H9 (cell line): ENCODE results near the gene IL1RAPL2. TPM values are rescaled to one million over a fixed set of nuclear protein-coding genes. Genes with fewer than 3 reads are reported as not detected.

Experiments
- DNase-seq: peaks from one replicate; pipeline ENCODE4 v3.0.0-alpha.2; 2017
- H2AFZ ChIP-seq: one replicate; pipeline ENCODE4 v1.6.1; 2013; ENCODE audit warnings: mild to moderate bottlenecking, low read length, control low read depth, moderate library complexity
- H2AK5ac ChIP-seq: 2 replicates; pipeline ENCODE4 v1.6.1; 2013; ENCODE audit warnings: low read length, control low read depth, mixed read lengths; ENCODE audit not compliant: insufficient read length
- H2BK120ac ChIP-seq: one replicate; pipeline ENCODE4 v1.6.1; 2013; ENCODE audit warnings: low read depth, mild to moderate bottlenecking, low read length, control low read depth, inconsistent platforms; ENCODE audit not compliant: poor library complexity, severe bottlenecking
- H2BK12ac ChIP-seq: 2 replicates; pipeline ENCODE4 v1.6.1; 2013; ENCODE audit warnings: low read length, control low read depth, mixed read lengths, low read depth; ENCODE audit not compliant: insufficient read length
- H2BK15ac ChIP-seq: 2 replicates; pipeline ENCODE4 v1.6.1; 2013; ENCODE audit warnings: low read depth, low read length, control low read depth
- H2BK20ac ChIP-seq: one replicate; pipeline ENCODE4 v1.6.1; 2013; ENCODE audit warnings: low read depth, mild to moderate bottlenecking, low read length, control low read depth, inconsistent platforms; ENCODE audit not compliant: poor library complexity, severe bottlenecking
- H2BK5ac ChIP-seq: 2 replicates; pipeline ENCODE4 v1.6.1; 2013; ENCODE audit warnings: low read length, control low read depth, mixed read lengths; ENCODE audit not compliant: insufficient read length
- H3K14ac ChIP-seq: 2 replicates; pipeline ENCODE4 v1.6.1; 2013; ENCODE audit warnings: low read length, control low read depth; ENCODE audit not compliant: insufficient read depth
- H3K18ac ChIP-seq: 2 replicates; pipeline ENCODE4 v1.6.1; 2013; ENCODE audit warnings: low read depth, mild to moderate bottlenecking, mixed read lengths, low read length, control low read depth; ENCODE audit not compliant: insufficient read length
- H3K23ac ChIP-seq: 2 replicates; pipeline ENCODE4 v1.6.1; 2013; ENCODE audit warnings: low read length, control low read depth, mixed read lengths, low read depth; ENCODE audit not compliant: insufficient read length
- H3K23me2 ChIP-seq: 2 replicates; pipeline ENCODE4 v1.6.1; 2013; ENCODE audit warnings: low read depth, mild to moderate bottlenecking, mixed read lengths, low read length, control low read depth; ENCODE audit not compliant: insufficient read length, poor library complexity, severe bottlenecking
- H3K27ac ChIP-seq: 2 replicates; pipeline ENCODE4 v1.5.1; 2013; ENCODE audit warnings: low read length, control low read depth, mixed read lengths, low read depth; ENCODE audit not compliant: insufficient read length
- H3K27me3 ChIP-seq: 2 replicates; pipeline ENCODE4 v1.6.1; 2013; ENCODE audit warnings: low read length, control low read depth, inconsistent platforms; ENCODE audit not compliant: insufficient read depth
- H3K4ac ChIP-seq: 2 replicates; pipeline ENCODE4 v1.6.1; 2013; ENCODE audit warnings: low read depth, mild to moderate bottlenecking, control low read depth, inconsistent platforms, low read length, moderate library complexity
- H3K4me1 ChIP-seq: 2 replicates; pipeline ENCODE4 v1.6.1; 2013; ENCODE audit warnings: low read length, control low read depth, inconsistent platforms; ENCODE audit not compliant: insufficient read depth
- H3K4me2 ChIP-seq: 2 replicates; pipeline ENCODE4 v1.6.1; 2013; ENCODE audit warnings: low read length, control low read depth, mixed read lengths; ENCODE audit not compliant: insufficient read length, insufficient read depth
- H3K56ac ChIP-seq: 2 replicates; pipeline ENCODE4 v1.6.1; 2013; ENCODE audit warnings: low read depth, mild to moderate bottlenecking, mixed read lengths, low read length, control low read depth; ENCODE audit not compliant: insufficient read length
- H3K79me1 ChIP-seq: 2 replicates; pipeline ENCODE4 v1.6.1; 2013; ENCODE audit warnings: low read depth, mild to moderate bottlenecking, moderate library complexity, low read length, control low read depth, inconsistent platforms; ENCODE audit not compliant: insufficient read depth, poor library complexity, severe bottlenecking
- H3K79me2 ChIP-seq: 2 replicates; pipeline ENCODE4 v1.6.1; 2013; ENCODE audit warnings: low read length, control low read depth, inconsistent platforms; ENCODE audit not compliant: insufficient read depth
- H3K9ac ChIP-seq: 2 replicates; pipeline ENCODE4 v1.6.1; 2013; ENCODE audit warnings: low read length, control low read depth, mixed read lengths; ENCODE audit not compliant: insufficient read length; ENCODE audit errors: extremely low read depth
- H3K9me3 ChIP-seq: one replicate; pipeline ENCODE4 v1.6.1; 2013; ENCODE audit warnings: low read depth, low read length, inconsistent platforms; ENCODE audit not compliant: control insufficient read depth
- H3T11ph ChIP-seq: one replicate; pipeline ENCODE4 v1.6.1; 2013; ENCODE audit warnings: mild to moderate bottlenecking, low read length, control low read depth, inconsistent platforms
- H4K20me1 ChIP-seq: one replicate; pipeline ENCODE4 v1.6.1; 2013; ENCODE audit not compliant: control insufficient read depth, insufficient read length, insufficient read depth
- H4K5ac ChIP-seq: 2 replicates; pipeline ENCODE4 v1.6.1; 2013; ENCODE audit warnings: low read depth, mild to moderate bottlenecking, mixed read lengths, low read length, control low read depth; ENCODE audit not compliant: insufficient read length
- H4K8ac ChIP-seq: replicated peaks from 2 replicates; pipeline ENCODE4 v1.6.1; 2013; ENCODE audit warnings: low read length, control low read depth, mixed read lengths, low read depth; ENCODE audit not compliant: insufficient read length
- H4K91ac ChIP-seq: 2 replicates; pipeline ENCODE4 v1.6.1; 2013; ENCODE audit warnings: low read depth, mild to moderate bottlenecking, moderate library complexity, mixed read lengths, low read length, control low read depth; ENCODE audit not compliant: insufficient read length
- H3K27ac Mint-ChIP-seq, 3 experiments: 2 replicates in 2 of 3; 3 replicates in 1 of 3; pipeline ENCODE4 v1.8.0; 2020 to 2021; ENCODE audit warnings: mixed read lengths in 3 of 3, mild to moderate bottlenecking in 1 of 3, moderate library complexity in 1 of 3
- H3K27me3 Mint-ChIP-seq: 2 replicates; pipeline ENCODE4 v1.8.0; 2021; ENCODE audit warnings: low read depth, mild to moderate bottlenecking, moderate library complexity, mixed read lengths
- H3K36me3 Mint-ChIP-seq, 3 experiments: 2 replicates in 2 of 3; 3 replicates in 1 of 3; pipeline ENCODE4 v1.8.0; 2020 to 2021; ENCODE audit warnings: low read depth in 3 of 3, mixed read lengths in 3 of 3; ENCODE audit not compliant: insufficient read depth in 1 of 3
- H3K4me1 Mint-ChIP-seq, 2 experiments: 2 replicates each; pipeline ENCODE4 v1.8.0; 2020; ENCODE audit warnings: mixed read lengths in 2 of 2
- H3K4me3 Mint-ChIP-seq, 2 experiments: 2 replicates in 1 of 2; 3 replicates in 1 of 2; pipeline ENCODE4 v1.8.0; 2020 to 2021; ENCODE audit warnings: mild to moderate bottlenecking in 2 of 2, mixed read lengths in 2 of 2, moderate library complexity in 1 of 2
- H3K9me3 Mint-ChIP-seq, 2 experiments: 2 replicates in 1 of 2; 3 replicates in 1 of 2; pipeline ENCODE4 v1.8.0; 2020; ENCODE audit warnings: mild to moderate bottlenecking in 2 of 2, mixed read lengths in 2 of 2, moderate library complexity in 1 of 2
- WGBS: extraction: QIAGEN DNeasy Blood & Tissue Kit; methylation state at CpG from one replicate; pipeline ENCODE4 v1.1.7; 2013; ENCODE audit warnings: missing lambda C conversion rate, low lambda C conversion rate, mixed read lengths; ENCODE audit not compliant: insufficient read length; ENCODE audit errors: extremely low coverage; 5-methylcytosine and 5-hydroxymethylcytosine counted together
- total RNA-seq: library from RNA; stranded (reverse); gene quantifications from 2 replicates; pipeline ENCODE4 v1.2.1, GENCODE V29; 2021
- TF ChIP-seq, protein P1 (sequence below): fragments of 200-600 bp; sonication (generic); conservative IDR thresholded peaks from 3 replicates; pipeline ENCODE4 v1.8.0; 2021; ENCODE audit warnings: antibody characterized with exemption, mild to moderate bottlenecking

The IL1RAPL2 gene
- total RNA-seq, 1 experiment from 2014 or later: not detected

DNA sequence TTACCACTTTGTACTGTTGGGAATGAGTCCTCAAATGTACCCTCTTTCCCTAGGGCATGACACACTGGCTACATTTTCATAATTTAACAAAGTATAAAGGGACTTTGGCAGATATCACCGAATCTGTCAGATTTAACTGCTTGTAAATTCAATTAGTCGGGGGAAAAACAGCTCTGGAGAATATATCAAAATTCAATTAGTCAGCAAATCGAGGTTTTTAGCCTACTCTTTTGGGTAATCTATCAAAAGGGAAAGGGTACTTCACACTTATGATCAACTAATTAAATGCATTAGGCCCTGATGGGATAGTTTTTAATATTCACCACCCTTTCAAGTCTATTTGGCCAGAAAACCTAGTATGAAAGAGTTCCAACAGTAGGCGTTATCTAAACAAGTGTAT, 141.0 kb downstream of the IL1RAPL2 start:
- H3K4me1 Mint-ChIP-seq: peaks cover 0 to 2% of the 10 kb centered on the region in 2 experiments; a peak in 1 of 4 replicates
- H2BK12ac ChIP-seq: no peak overlapping the region
- TF ChIP-seq, protein P1, sequence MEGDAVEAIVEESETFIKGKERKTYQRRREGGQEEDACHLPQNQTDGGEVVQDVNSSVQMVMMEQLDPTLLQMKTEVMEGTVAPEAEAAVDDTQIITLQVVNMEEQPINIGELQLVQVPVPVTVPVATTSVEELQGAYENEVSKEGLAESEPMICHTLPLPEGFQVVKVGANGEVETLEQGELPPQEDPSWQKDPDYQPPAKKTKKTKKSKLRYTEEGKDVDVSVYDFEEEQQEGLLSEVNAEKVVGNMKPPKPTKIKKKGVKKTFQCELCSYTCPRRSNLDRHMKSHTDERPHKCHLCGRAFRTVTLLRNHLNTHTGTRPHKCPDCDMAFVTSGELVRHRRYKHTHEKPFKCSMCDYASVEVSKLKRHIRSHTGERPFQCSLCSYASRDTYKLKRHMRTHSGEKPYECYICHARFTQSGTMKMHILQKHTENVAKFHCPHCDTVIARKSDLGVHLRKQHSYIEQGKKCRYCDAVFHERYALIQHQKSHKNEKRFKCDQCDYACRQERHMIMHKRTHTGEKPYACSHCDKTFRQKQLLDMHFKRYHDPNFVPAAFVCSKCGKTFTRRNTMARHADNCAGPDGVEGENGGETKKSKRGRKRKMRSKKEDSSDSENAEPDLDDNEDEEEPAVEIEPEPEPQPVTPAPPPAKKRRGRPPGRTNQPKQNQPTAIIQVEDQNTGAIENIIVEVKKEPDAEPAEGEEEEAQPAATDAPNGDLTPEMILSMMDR: no peak
- no peak overlapping the region for H2BK5ac ChIP-seq
- no peak overlapping the region for H3K56ac ChIP-seq
- H3K27me3 Mint-ChIP-seq: no peaks in the 10 kb centered on the region; the same call in 1 of the 2 replicates
- H2BK120ac ChIP-seq: no peak overlapping the region
- no peaks in the 10 kb centered on the region for H4K20me1 ChIP-seq
- H3K9me3 ChIP-seq: no peaks in the 10 kb centered on the region
- no peak overlapping the region for H3K9ac ChIP-seq
- H4K91ac ChIP-seq: no peak overlapping the region
- no peak overlapping the region for H3K23ac ChIP-seq
- no peak for DNase-seq
- H3K4ac ChIP-seq: no peak overlapping the region
- no peak overlapping the region for H2AK5ac ChIP-seq
- no CpG with 5 or more reads among the region's 4 CpGs for WGBS
- no peaks in the 10 kb centered on the region for H3K4me1 ChIP-seq
- H2BK15ac ChIP-seq: no peak overlapping the region
- no peaks in the 10 kb centered on the region for H3K27me3 ChIP-seq
- no peak overlapping the region for H3K4me3 Mint-ChIP-seq
- H3K79me2 ChIP-seq: no peaks in the 10 kb centered on the region
- H2AFZ ChIP-seq: no peak overlapping the region
- no peaks in the 10 kb centered on the region for H3K36me3 Mint-ChIP-seq
- no peak overlapping the region for H3K4me2 ChIP-seq
- H3K23me2 ChIP-seq: no peaks in the 10 kb centered on the region
- H4K8ac ChIP-seq: no peak overlapping the region
- no peak overlapping the region for H3K14ac ChIP-seq
- no peak overlapping the region for H4K5ac ChIP-seq
- no peak overlapping the region for H3K27ac ChIP-seq
- no peak overlapping the region for H3K18ac ChIP-seq
- H3K27ac Mint-ChIP-seq: no peak overlapping the region
- H3K79me1 ChIP-seq: no peaks in the 10 kb centered on the region
- no peak overlapping the region for H2BK20ac ChIP-seq
- H3K9me3 Mint-ChIP-seq: peaks cover 0 to 47% of the 10 kb centered on the region in 2 experiments; a peak in 2 of 5 replicates
- H3T11ph ChIP-seq: no peak overlapping the region
